HepG2 (cell line): Measurements from ENCODE around the gene RPS8. TPM values are rescaled to one million over a fixed set of nuclear protein-coding genes. Genes with fewer than 3 reads are reported as not detected.

Experiments used
- FLYWCH1 ChIP-seq: sonication (generic); formaldehyde crosslinking; IDR thresholded peaks from 2 replicates; pipeline ENCODE4 v1.8.1; 2023; ENCODE audit warnings: mild to moderate bottlenecking, missing genetic modification reagents
- FOXK2 ChIP-seq: fragments of 450-650 bp; IDR thresholded peaks from 2 replicates; pipeline ENCODE4 v1.6.1; 2016
- GPN1 ChIP-seq: sonication (generic); formaldehyde crosslinking; IDR thresholded peaks from 2 replicates; pipeline ENCODE4 v1.5.1; 2020; ENCODE audit warnings: missing genetic modification reagents, borderline replicate concordance
- KDM5A ChIP-seq: fragments of 200-600 bp; sonication (generic); IDR thresholded peaks from 2 replicates; pipeline ENCODE4 v1.7.0; 2018; ENCODE audit warnings: antibody characterized with exemption, mild to moderate bottlenecking, low read length, borderline replicate concordance
- PBX2 ChIP-seq: IDR thresholded peaks from 2 replicates; pipeline ENCODE4 v1.6.1; 2016; ENCODE audit warnings: control low read depth
- PHF21A ChIP-seq: sonication (generic); formaldehyde crosslinking; IDR thresholded peaks from 2 replicates; pipeline ENCODE4 v1.5.0; 2020; ENCODE audit warnings: mild to moderate bottlenecking, missing genetic modification reagents
- POLR2A ChIP-seq, 2 experiments: IDR thresholded peaks; 2 replicates each; pipeline ENCODE4 v1.6.1; 2011; ENCODE audit warnings: low read depth in 2 of 2, low read length in 2 of 2, mild to moderate bottlenecking in 1 of 2, moderate library complexity in 1 of 2; ENCODE audit not compliant: insufficient read depth in 1 of 2
- TBP ChIP-seq: sonication (generic); formaldehyde crosslinking; IDR thresholded peaks from 2 replicates; pipeline ENCODE4 v1.5.0; 2020; ENCODE audit warnings: missing genetic modification reagents
- TGIF2 ChIP-seq: IDR thresholded peaks from 2 replicates; pipeline ENCODE4 v1.6.1; 2016; ENCODE audit warnings: control low read depth, missing compliant biosample characterization
- U2AF1 ChIP-seq: fragments of 200-400 bp; formaldehyde crosslinking; optimal IDR thresholded peaks from 2 replicates; pipeline ENCODE3; 2017; ENCODE audit warnings: mild to moderate bottlenecking, low read depth, low read length
- U2AF2 ChIP-seq: fragments of 200-400 bp; formaldehyde crosslinking; IDR thresholded peaks from 2 replicates; pipeline ENCODE4 v1.6.1; 2017; ENCODE audit warnings: low read depth, mild to moderate bottlenecking, low read length
- ZBTB7A ChIP-seq: sonication (generic); formaldehyde crosslinking; IDR thresholded peaks from 2 replicates; pipeline ENCODE4 v1.8.0; 2022; ENCODE audit warnings: mild to moderate bottlenecking, missing genetic modification reagents
- ZNF136 ChIP-seq: sonication (generic); formaldehyde crosslinking; IDR thresholded peaks from 2 replicates; pipeline ENCODE4 v1.8.1; 2022; ENCODE audit warnings: low read depth, mild to moderate bottlenecking, moderate library complexity, missing genetic modification reagents
- ZNF230 ChIP-seq: sonication (generic); formaldehyde crosslinking; IDR thresholded peaks from 2 replicates; pipeline ENCODE4 v1.4.0; 2020; ENCODE audit warnings: mild to moderate bottlenecking, missing genetic modification reagents
- ZNF335 ChIP-seq: sonication (generic); formaldehyde crosslinking; IDR thresholded peaks from 2 replicates; pipeline ENCODE4 v1.4.0; 2020; ENCODE audit warnings: missing genetic modification reagents
- ZNF34 ChIP-seq: sonication (generic); formaldehyde crosslinking; IDR thresholded peaks from 2 replicates; pipeline ENCODE4 v1.4.0; 2020; ENCODE audit warnings: mild to moderate bottlenecking, missing genetic modification reagents, borderline replicate concordance
- ZNF670 ChIP-seq: sonication (generic); formaldehyde crosslinking; IDR thresholded peaks from 2 replicates; pipeline ENCODE4 v1.8.0; 2022; ENCODE audit warnings: mild to moderate bottlenecking, missing genetic modification reagents, borderline replicate concordance
- ZNF687 ChIP-seq: sonication (generic); formaldehyde crosslinking; IDR thresholded peaks from 2 replicates; pipeline ENCODE4 v1.5.1; 2020; ENCODE audit warnings: mild to moderate bottlenecking, missing genetic modification reagents, moderate library complexity
- ZNF7 ChIP-seq: IDR thresholded peaks from 2 replicates; pipeline ENCODE4 v1.6.1; 2016; ENCODE audit warnings: missing biosample characterization, missing genetic modification reagents
- ZNF781 ChIP-seq: sonication (generic); formaldehyde crosslinking; IDR thresholded peaks from 2 replicates; pipeline ENCODE4 v1.5.1; 2020; ENCODE audit warnings: borderline replicate concordance, mild to moderate bottlenecking, missing genetic modification reagents; ENCODE audit errors: not compliant biosample characterization
- polyA plus RNA-seq, 8 experiments: library from polyadenylated mRNA; depleted of rRNA in 3 of 8; stranded (reverse) in 7 of 8; unstranded in 1 of 8; fragments of >200 nt; fragmentation: Illumina TruSeq in 4 of 8; extraction: Trizol in 4 of 8; gene quantifications; 2 replicates each; pipeline versions ENCODE4 v1.2.1 to v1.2.3, GENCODE V29; 2011 to 2016; ENCODE audit warnings: low read depth in 4 of 8, missing spikeins in 1 of 8, mixed read lengths in 1 of 8; ENCODE audit not compliant: insufficient read depth in 1 of 8
- total RNA-seq, 5 experiments: library from RNA; depleted of rRNA; stranded (reverse); fragments of >200 nt; fragmentation: Illumina TruSeq; extraction: Trizol; gene quantifications; 2 replicates each; pipeline ENCODE4 v1.2.3, GENCODE V29; 2016; ENCODE audit warnings: low read depth in 1 of 5
- TF ChIP-seq, protein P1 (sequence below): sonication (generic); formaldehyde crosslinking; IDR thresholded peaks from 2 replicates; pipeline ENCODE4 v1.4.0; 2020; ENCODE audit warnings: missing genetic modification reagents
- TF ChIP-seq, protein P2 (sequence below): sonication (generic); formaldehyde crosslinking; IDR thresholded peaks from 2 replicates; pipeline ENCODE4 v1.8.1; 2023; ENCODE audit warnings: mild to moderate bottlenecking, inconsistent platforms, moderate library complexity, missing genetic modification reagents, borderline replicate concordance

The RPS8 gene
- total and polyA plus RNA-seq, 2 of the 13 experiments (the other 11 are each of a cell fraction or from before 2014, with no cell fraction given), result 2,628 to 2,822 TPM

- peak; percentile 95; the same call in 1 of the 2 replicates for TF ChIP-seq ZNF230
- no peak for TF ChIP-seq TBP (CRISPR knock-in tag)
- no peak for TF ChIP-seq PBX2
- peak; percentile 70; the same call in 1 of the 2 replicates for TF ChIP-seq TGIF2 (CRISPR knock-in tag)
- TF ChIP-seq, protein P1, sequence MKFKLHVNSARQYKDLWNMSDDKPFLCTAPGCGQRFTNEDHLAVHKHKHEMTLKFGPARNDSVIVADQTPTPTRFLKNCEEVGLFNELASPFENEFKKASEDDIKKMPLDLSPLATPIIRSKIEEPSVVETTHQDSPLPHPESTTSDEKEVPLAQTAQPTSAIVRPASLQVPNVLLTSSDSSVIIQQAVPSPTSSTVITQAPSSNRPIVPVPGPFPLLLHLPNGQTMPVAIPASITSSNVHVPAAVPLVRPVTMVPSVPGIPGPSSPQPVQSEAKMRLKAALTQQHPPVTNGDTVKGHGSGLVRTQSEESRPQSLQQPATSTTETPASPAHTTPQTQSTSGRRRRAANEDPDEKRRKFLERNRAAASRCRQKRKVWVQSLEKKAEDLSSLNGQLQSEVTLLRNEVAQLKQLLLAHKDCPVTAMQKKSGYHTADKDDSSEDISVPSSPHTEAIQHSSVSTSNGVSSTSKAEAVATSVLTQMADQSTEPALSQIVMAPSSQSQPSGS (CRISPR knock-in tag), result peak; percentile 50; the same call in 1 of the 2 replicates
- peak; percentile 97 for TF ChIP-seq ZNF670 (CRISPR knock-in tag)
- peak; percentile 97 for TF ChIP-seq ZNF687
- TF ChIP-seq, protein P2, sequence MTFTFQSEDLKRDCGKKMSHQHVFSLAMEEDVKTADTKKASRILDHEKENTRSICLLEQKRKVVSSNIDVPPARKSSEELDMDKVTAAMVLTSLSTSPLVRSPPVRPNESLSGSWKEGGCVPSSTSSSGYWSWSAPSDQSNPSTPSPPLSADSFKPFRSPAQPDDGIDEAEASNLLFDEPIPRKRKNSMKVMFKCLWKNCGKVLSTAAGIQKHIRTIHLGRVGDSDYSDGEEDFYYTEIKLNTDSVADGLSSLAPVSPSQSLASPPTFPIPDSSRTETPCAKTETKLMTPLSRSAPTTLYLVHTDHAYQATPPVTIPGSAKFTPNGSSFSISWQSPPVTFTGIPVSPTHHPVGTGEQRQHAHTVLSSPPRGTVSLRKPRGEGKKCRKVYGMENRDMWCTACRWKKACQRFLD (CRISPR knock-in tag), result peak; percentile 83
- TF ChIP-seq ZNF136 (CRISPR knock-in tag), result peak; percentile 66; the same call in 1 of the 2 replicates
- TF ChIP-seq POLR2A (IDR thresholded peaks at IDR 0.05; ENCODE audit: insufficient read depth in 1 of 2, low read depth in 2 of 2, low read length in 2 of 2), result peak in 1 of 2 experiments; percentile 92; a peak in 2 of 4 replicates
- TF ChIP-seq KDM5A, result peak; percentile 50; the same call in 1 of the 2 replicates
- TF ChIP-seq ZNF335 (CRISPR knock-in tag), result peak; percentile 84
- TF ChIP-seq PHF21A (CRISPR knock-in tag), result peak; percentile 93
- TF ChIP-seq ZNF7 (CRISPR knock-in tag), result no peak
- peak; percentile 14; the same call in 1 of the 2 replicates for TF ChIP-seq FLYWCH1 (CRISPR knock-in tag)
- TF ChIP-seq GPN1, result no peak
- 0 out of 2 replicates have a peak, but pooled peaks have one; percentile 50 for TF ChIP-seq U2AF2
- TF ChIP-seq ZNF781 (CRISPR knock-in tag), result peak; percentile 72
- TF ChIP-seq U2AF1, result peak; percentile 68
- TF ChIP-seq FOXK2, result peak; percentile 30; the same call in 1 of the 2 replicates
- TF ChIP-seq ZBTB7A, result 0 out of 2 replicates have a peak, but pooled peaks have one; percentile 29
- peak; percentile 91 for TF ChIP-seq ZNF34 (CRISPR knock-in tag)
Observed at GRCh38 chr1:44799770-44800584, 24.6 kb downstream of the RPS8 start, which contains the start of gene PLK3 (continued).
